NCI-H510A (cell line): Measurements from ENCODE around the gene GSTT4.
"Not testable (repeated sequence)": the region's sequence is repeated elsewhere in the genome, so short reads cannot be mapped to it uniquely, and the experiment has no call there.

Experiments used
- DNase-seq: peaks from one replicate; lab custom pipeline; 2025; lab: John Stamatoyannopoulos, UW

Gene GSTT4

DNA sequence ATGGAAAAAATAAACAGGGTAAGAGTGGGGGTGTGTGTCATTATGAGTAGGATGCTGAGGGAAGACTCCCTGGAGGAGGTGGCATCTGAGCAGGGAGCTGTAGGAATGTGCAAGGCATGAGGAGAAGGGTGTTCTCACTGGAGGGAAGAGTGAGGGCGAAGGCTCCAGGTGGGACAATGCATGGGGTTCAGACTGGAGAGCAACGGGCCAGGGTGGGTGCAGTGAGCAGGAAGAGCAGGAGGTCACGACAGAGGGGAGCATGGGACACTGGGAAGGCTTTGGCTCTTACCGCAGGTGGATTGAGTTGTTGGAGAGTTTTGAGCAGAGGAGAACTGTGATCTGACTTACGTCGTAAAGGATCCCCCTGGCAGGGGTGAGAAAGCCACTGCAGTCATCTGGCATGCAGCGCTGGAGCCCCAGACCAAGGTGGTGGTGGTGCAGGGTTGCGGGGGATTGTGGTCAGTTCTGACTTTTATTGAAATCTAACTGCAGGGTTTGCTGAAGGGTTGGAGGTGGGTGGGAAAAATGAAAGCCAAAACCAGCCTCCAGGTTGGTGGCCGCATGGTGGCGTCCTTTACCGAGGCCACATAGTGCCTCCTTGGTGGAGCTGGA is 52.4 kb downstream of the GSTT4 start:
- DNase-seq = not testable (repeated sequence)

DNA sequence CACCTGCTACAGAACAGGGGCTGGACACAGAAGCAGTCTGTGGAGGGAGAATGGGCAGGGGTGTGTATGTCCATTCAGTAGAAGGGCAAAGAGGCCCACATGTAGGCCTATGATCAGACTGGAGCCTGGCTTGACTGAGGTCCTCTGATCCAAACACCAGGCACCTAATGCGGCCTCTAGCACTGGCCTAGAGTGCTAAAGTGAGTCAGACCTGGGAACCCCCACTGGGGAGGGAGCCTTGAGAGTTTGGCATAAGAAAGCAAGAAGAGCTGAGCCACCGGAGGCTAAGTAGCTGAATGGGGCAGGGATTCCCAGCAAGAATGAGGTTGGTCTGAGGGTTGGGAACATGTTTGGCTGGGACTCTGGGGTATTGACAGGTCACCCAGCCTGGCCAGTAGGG is 53.9 kb downstream of the GSTT4 start:
- DNase-seq = not testable (repeated sequence)

DNA sequence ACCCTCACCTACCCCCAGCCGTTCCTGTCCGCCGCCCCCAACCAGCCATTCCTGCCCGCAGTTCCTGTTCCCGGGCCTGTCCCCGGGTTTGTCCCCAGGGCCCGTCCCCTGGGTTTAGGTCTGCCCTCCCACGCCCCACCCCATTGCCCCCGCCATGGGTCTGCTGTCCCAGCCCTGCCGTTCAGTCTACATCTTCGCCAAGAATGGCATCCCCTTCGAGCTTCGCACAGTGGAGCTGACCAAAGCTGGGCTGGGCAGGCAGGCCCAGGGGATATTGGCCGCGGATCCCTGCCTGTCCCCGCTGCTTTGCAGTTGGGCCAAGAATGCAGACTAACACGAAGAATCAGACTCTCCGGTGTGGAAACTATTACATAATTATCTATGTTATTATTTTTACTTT is 55.5 kb downstream of the GSTT4 start:
- not testable (repeated sequence) for DNase-seq
